H1 (cell line): Measurements from ENCODE around the gene STPG1. TPM values are rescaled to one million over a fixed set of nuclear protein-coding genes. Genes with fewer than 3 reads are reported as not detected.

Experiments used
- CTCF ChIA-PET: fragments of 300-600 bp; sonication (Branson Sonifier 250); formaldehyde crosslinking; loops from one replicate; lab custom pipeline; 2021; ENCODE audit not compliant: partially characterized antibody; lab: Charles Lee
- POLR2A ChIA-PET: fragments of 300-600 bp; sonication (Branson Sonifier 250); formaldehyde crosslinking; loops from one replicate; lab custom pipeline; 2021; ENCODE audit warnings: inconsistent platforms; ENCODE audit not compliant: partially characterized antibody; lab: Charles Lee
- DNase-seq, 2 experiments: peaks; one replicate each; pipeline versions ENCODE4 v3.0.0 to v3.0.0-alpha.2; 2010 to 2022; ENCODE audit warnings: low spot score in 2 of 2, low read depth in 1 of 2, mixed read lengths in 1 of 2
- FAIRE-seq: peaks from 2 replicates; lab custom pipeline; 2011; peaks lifted over from hg19 to GRCh38; lab: Jason Lieb, UNC
- H2AFZ ChIP-seq: 2 replicates; pipeline ENCODE4 v1.8.1; 2012; ENCODE audit warnings: low read length, inconsistent platforms
- H2AK5ac ChIP-seq: 2 replicates; pipeline ENCODE4 v1.6.1; 2013; ENCODE audit warnings: low read depth, low read length
- H2BK120ac ChIP-seq: replicated peaks from 2 replicates; pipeline ENCODE3; 2013; ENCODE audit warnings: low read depth, low read length, inconsistent platforms
- H2BK12ac ChIP-seq: 2 replicates; pipeline ENCODE4 v1.6.1; 2013; ENCODE audit warnings: low read depth, low read length
- H2BK15ac ChIP-seq: 2 replicates; pipeline ENCODE4 v1.6.1; 2013; ENCODE audit warnings: low read length
- H2BK20ac ChIP-seq: 2 replicates; pipeline ENCODE4 v1.6.1; 2013; ENCODE audit warnings: low read length
- H2BK5ac ChIP-seq: 2 replicates; pipeline ENCODE4 v1.6.1; 2013; ENCODE audit warnings: low read depth, low read length
- H3K14ac ChIP-seq: 2 replicates; pipeline ENCODE4 v1.6.1; 2013; ENCODE audit warnings: inconsistent platforms; ENCODE audit not compliant: insufficient read length
- H3K18ac ChIP-seq: 2 replicates; pipeline ENCODE4 v1.6.1; 2013; ENCODE audit warnings: low read length; ENCODE audit errors: extremely low read depth
- H3K23ac ChIP-seq: 2 replicates; pipeline ENCODE4 v1.6.1; 2013; ENCODE audit warnings: inconsistent platforms; ENCODE audit not compliant: insufficient read length
- H3K23me2 ChIP-seq: 2 replicates; pipeline ENCODE4 v1.6.1; 2013; ENCODE audit warnings: low read depth, low read length
- H3K27ac ChIP-seq: 2 replicates; pipeline ENCODE4 v1.6.1; 2011; ENCODE audit warnings: low read depth, low read length, inconsistent platforms
- H3K27me3 ChIP-seq, 4 experiments: replicated peaks in 1 of 4; 1 replicate in 1 of 4; 2 replicates in 3 of 4; pipeline versions ENCODE4 v1.6.1 to v1.8.1; 2011 to 2013; ENCODE audit warnings: low read length in 3 of 4, mild to moderate bottlenecking in 3 of 4, inconsistent platforms in 2 of 4, mixed read lengths in 2 of 4, moderate library complexity in 1 of 4; ENCODE audit not compliant: control insufficient read depth in 3 of 4, insufficient read depth in 3 of 4; ENCODE audit errors: extremely low read depth in 1 of 4
- H3K36me3 ChIP-seq, 4 experiments: 2 replicates each; pipeline versions ENCODE4 v1.6.1 to v1.8.1; 2011 to 2013; ENCODE audit warnings: mild to moderate bottlenecking in 4 of 4, low read length in 3 of 4, moderate library complexity in 2 of 4, control low read depth in 1 of 4, inconsistent platforms in 1 of 4; ENCODE audit not compliant: insufficient read depth in 4 of 4, control insufficient read depth in 2 of 4
- H3K4ac ChIP-seq: replicated peaks from 2 replicates; pipeline ENCODE3; 2013; ENCODE audit warnings: low read length, low read depth, mixed read lengths, inconsistent platforms; ENCODE audit not compliant: insufficient read length
- H3K4me1 ChIP-seq, 4 experiments: replicated peaks in 1 of 4; 1 replicate in 1 of 4; 2 replicates in 3 of 4; pipeline versions ENCODE4 v1.6.1 to v1.8.1; 2011 to 2013; ENCODE audit warnings: low read length in 3 of 4, inconsistent platforms in 2 of 4, mixed read lengths in 1 of 4; ENCODE audit not compliant: insufficient read depth in 4 of 4, control insufficient read depth in 3 of 4
- H3K4me2 ChIP-seq, 2 experiments: 2 replicates each; pipeline versions ENCODE4 v1.6.1 to v1.8.1; 2011 to 2013; ENCODE audit warnings: low read depth in 2 of 2, low read length in 2 of 2, control low read depth in 1 of 2, inconsistent platforms in 1 of 2, mild to moderate bottlenecking in 1 of 2; ENCODE audit not compliant: insufficient read depth in 1 of 2
- H3K4me3 ChIP-seq, 4 experiments: fragments of 200-600, 300-600 bp in 1 of 4; sonication (generic), shearing (Covaris generic), sonication (Bioruptor Twin) in 1 of 4; 2 replicates each; pipeline versions ENCODE4 v1.5.1 to v1.8.1; 2011 to 2016; ENCODE audit warnings: low read length in 4 of 4, low read depth in 3 of 4, control low read depth in 2 of 4, inconsistent platforms in 2 of 4, mild to moderate bottlenecking in 2 of 4, mixed read lengths in 1 of 4, moderate library complexity in 1 of 4; ENCODE audit not compliant: insufficient read depth in 2 of 4; ENCODE audit errors: extremely low read depth in 1 of 4
- H3K56ac ChIP-seq: replicated peaks from 2 replicates; pipeline ENCODE3; 2013; ENCODE audit warnings: low read depth, mild to moderate bottlenecking, mixed read lengths, low read length, inconsistent platforms; ENCODE audit not compliant: insufficient read length
- H3K79me1 ChIP-seq: 2 replicates; pipeline ENCODE4 v1.6.1; 2013; ENCODE audit warnings: low read depth, low read length, control low read depth
- H3K79me2 ChIP-seq, 2 experiments: 2 replicates each; pipeline versions ENCODE4 v1.6.1 to v1.8.1; 2012 to 2013; ENCODE audit warnings: low read length in 2 of 2, mild to moderate bottlenecking in 2 of 2, inconsistent platforms in 1 of 2; ENCODE audit not compliant: insufficient read depth in 2 of 2, control insufficient read depth in 1 of 2
- H3K9ac ChIP-seq, 4 experiments: replicated peaks in 1 of 4; 1 replicate in 1 of 4; 2 replicates in 3 of 4; pipeline versions ENCODE4 v1.6.1 to v1.8.1; 2011 to 2013; ENCODE audit warnings: low read depth in 3 of 4, low read length in 3 of 4, control low read depth in 2 of 4, mild to moderate bottlenecking in 2 of 4, moderate library complexity in 2 of 4, inconsistent platforms in 1 of 4; ENCODE audit errors: extremely low read depth in 1 of 4
- H3K9me3 ChIP-seq, 2 experiments: 2 replicates each; pipeline versions ENCODE4 v1.6.1 to v1.8.1; 2012 to 2013; ENCODE audit warnings: mild to moderate bottlenecking in 2 of 2, moderate library complexity in 2 of 2, control low read depth in 1 of 2, inconsistent platforms in 1 of 2, low read depth in 1 of 2, low read length in 1 of 2, mixed read lengths in 1 of 2; ENCODE audit not compliant: insufficient read depth in 2 of 2
- H4K20me1 ChIP-seq, 2 experiments: replicated peaks in 1 of 2; 2 replicates each; pipeline versions ENCODE3 to v1.8.1; 2011 to 2013; ENCODE audit warnings: inconsistent platforms in 2 of 2, low read length in 2 of 2, mild to moderate bottlenecking in 1 of 2; ENCODE audit not compliant: insufficient read depth in 2 of 2, control insufficient read depth in 1 of 2
- H4K5ac ChIP-seq: 2 replicates; pipeline ENCODE4 v1.6.1; 2013; ENCODE audit warnings: low read length, low read depth, mixed read lengths, inconsistent platforms; ENCODE audit not compliant: insufficient read length
- H4K8ac ChIP-seq: 2 replicates; pipeline ENCODE4 v1.8.0; 2013; ENCODE audit warnings: mild to moderate bottlenecking, moderate library complexity, low read length, inconsistent platforms; ENCODE audit not compliant: insufficient read depth; ENCODE audit errors: extremely low read depth
- H4K91ac ChIP-seq: replicated peaks from 2 replicates; pipeline ENCODE3; 2013; ENCODE audit warnings: low read length, mixed read lengths, inconsistent platforms; ENCODE audit not compliant: insufficient read length
- CEBPB ChIP-seq: IDR thresholded peaks from 2 replicates; pipeline ENCODE4 v1.6.1; 2012; ENCODE audit warnings: low read depth, low read length
- CHD1 ChIP-seq: IDR thresholded peaks from 2 replicates; pipeline ENCODE4 v1.6.1; 2012; ENCODE audit warnings: low read depth, low read length, improper control_type of control experiment
- CREB1 ChIP-seq: IDR thresholded peaks from 2 replicates; pipeline ENCODE4 v1.6.1; 2012; ENCODE audit warnings: inconsistent platforms
- CTBP2 ChIP-seq: IDR thresholded peaks from 2 replicates; pipeline ENCODE4 v1.7.0; 2011; ENCODE audit warnings: borderline replicate concordance, mild to moderate bottlenecking, moderate library complexity, mixed read lengths, low read length; ENCODE audit not compliant: insufficient read depth, insufficient read length
- EGR1 ChIP-seq: IDR thresholded peaks from 2 replicates; pipeline ENCODE4 v1.6.1; 2011; ENCODE audit warnings: low read depth, low read length, borderline replicate concordance
- FOSL1 ChIP-seq: IDR thresholded peaks from 2 replicates; pipeline ENCODE4 v1.6.1; 2011; ENCODE audit warnings: mild to moderate bottlenecking, low read depth, low read length, moderate library complexity; ENCODE audit not compliant: insufficient read depth
- GABPA ChIP-seq: IDR thresholded peaks from 2 replicates; pipeline ENCODE4 v1.6.1; 2011; ENCODE audit warnings: mild to moderate bottlenecking, low read length, moderate library complexity, borderline replicate concordance; ENCODE audit not compliant: insufficient read depth
- JUND ChIP-seq: IDR thresholded peaks from 2 replicates; pipeline ENCODE4 v1.6.1; 2011; ENCODE audit warnings: mild to moderate bottlenecking, improper control_type of control experiment, low read length
- KDM1A ChIP-seq: fragments of 200-600, 300-600 bp; sonication (generic); IDR thresholded peaks from 2 replicates; pipeline ENCODE4 v1.7.1; 2016; ENCODE audit warnings: mild to moderate bottlenecking, low read length, borderline replicate concordance
- KDM4A ChIP-seq: IDR thresholded peaks from one replicate; pipeline ENCODE4 v1.7.1; 2012; ENCODE audit warnings: low read depth, mild to moderate bottlenecking, moderate library complexity, low read length, inconsistent platforms; ENCODE audit not compliant: severe bottlenecking
- KDM5A ChIP-seq: fragments of 200-600 bp; IDR thresholded peaks from 2 replicates; pipeline ENCODE4 v1.7.1; 2012; ENCODE audit warnings: mild to moderate bottlenecking, low read length, inconsistent platforms, mixed read lengths
- POU5F1 ChIP-seq: IDR thresholded peaks from 2 replicates; pipeline ENCODE4 v1.6.1; 2011; ENCODE audit warnings: low read depth, mild to moderate bottlenecking, low read length, moderate library complexity
- YY1 ChIP-seq: IDR thresholded peaks from 2 replicates; pipeline ENCODE4 v1.6.1; 2011; ENCODE audit warnings: low read depth, mild to moderate bottlenecking, low read length
- WGBS, 2 experiments: shearing (Covaris generic) in 1 of 2; methylation state at CpG; one replicate each; pipeline versions ENCODE4 v1.1.6 to v1.1.7; 2013 to 2015; ENCODE audit warnings: low lambda C conversion rate in 2 of 2, mixed read lengths in 2 of 2, inconsistent platforms in 1 of 2, low coverage in 1 of 2, missing lambda C conversion rate in 1 of 2; ENCODE audit not compliant: insufficient replicate concordance in 2 of 2, insufficient coverage in 1 of 2, insufficient read length in 1 of 2; ENCODE audit errors: extremely low coverage in 1 of 2, missing lambda C conversion rate in 1 of 2; 5-methylcytosine and 5-hydroxymethylcytosine counted together
- polyA plus RNA-seq, 7 experiments: library from polyadenylated mRNA; depleted of rRNA in 3 of 7; stranded (reverse) in 5 of 7; unstranded in 2 of 7; fragments of >200 nt in 5 of 7; fragments of 200-250 nt in 2 of 7; gene quantifications; 1 replicate in 5 of 7; 2 replicates in 1 of 7; 4 replicates in 1 of 7; pipeline versions ENCODE4 v1.2.1 to v1.2.3, GENCODE V29; 2011 to 2013; ENCODE audit warnings: missing spikeins in 2 of 7, mixed read lengths in 2 of 7
- total RNA-seq: library from RNA; stranded (reverse); fragmentation: NEBNext Ultra II Directional; extraction: Animal tissue kit (Norgen Biotek cat#: 25700); gene quantifications from 2 replicates; pipeline ENCODE4 v1.2.1, GENCODE V29; 2021

The STPG1 gene
- total and polyA plus RNA-seq, 2 of the 8 experiments (the other 6 are each of a cell fraction or from before 2014, with no cell fraction given): 10.3 to 11.2 TPM

- ChIA-PET CTCF (interaction anchor here (0.7 to 7.8 kb wide), 7 partner anchors 10 to 119 kb away, joined by 3 to 60 read pairs (median 3); no protein-coding TSS in a partner anchor), POLR2A (interaction anchor here (0.7 to 1.8 kb wide), 4 partner anchors 10 to 29 kb away, joined by 3 to 4 read pairs (median 4); no protein-coding TSS in a partner anchor)
- H2BK15ac ChIP-seq: no peak overlapping the region
- no peak overlapping the region for H2BK20ac ChIP-seq
- H4K20me1 ChIP-seq: no peaks in the 10 kb centered on the region
- peaks cover 0 to 42% (median 37%) of the 10 kb centered on the region in 4 experiments; a peak in 6 of 7 replicates for H3K27me3 ChIP-seq
- no peak overlapping the region for H2AK5ac ChIP-seq
- H4K5ac ChIP-seq: no peak overlapping the region
- 52% methylated on average over 5 of the region's 5 CpGs; no CpG with 5 or more reads in 1 of the 2 experiments for WGBS, 2 experiments
- no peaks in the 10 kb centered on the region for H3K36me3 ChIP-seq
- no peak overlapping the region for H3K56ac ChIP-seq
- no peak overlapping the region for H3K4ac ChIP-seq
- no peaks in the 10 kb centered on the region for H3K79me2 ChIP-seq
- no peak overlapping the region for H3K23ac ChIP-seq
- no peaks in the 10 kb centered on the region for H3K9me3 ChIP-seq
- H4K8ac ChIP-seq: no peak overlapping the region
- no peak overlapping the region for H4K91ac ChIP-seq
- FAIRE-seq (no peak), DNase-seq (no peak)
- peak overlapping the region; percentile 88 to 94; a peak in 3 of 4 replicates for H3K4me2 ChIP-seq
- peak overlapping the region in 3 of 4 experiments; percentile 59 to 75 (median 60); a peak in 4 of 8 replicates for H3K4me3 ChIP-seq
- no peak overlapping the region for H3K18ac ChIP-seq
- no peak overlapping the region for H3K14ac ChIP-seq
- no peak overlapping the region; a peak in 1 of 7 replicates for H3K9ac ChIP-seq
- peak overlapping the region; percentile 51; the same call in 1 of the 2 replicates for H2BK12ac ChIP-seq
- peaks cover 15% of the 10 kb centered on the region; the same call in 1 of the 2 replicates for H3K23me2 ChIP-seq
- H3K27ac ChIP-seq: no peak overlapping the region
- H2BK5ac ChIP-seq: no peak overlapping the region
- H3K79me1 ChIP-seq: no peaks in the 10 kb centered on the region
- no peak overlapping the region for H2AFZ ChIP-seq
- no peak overlapping the region for H2BK120ac ChIP-seq
- peaks cover 8 to 22% (median 13%) of the 10 kb centered on the region in 4 experiments for H3K4me1 ChIP-seq
- TF ChIP-seq KDM1A: no peak
- no peak for TF ChIP-seq CREB1
- no peak for TF ChIP-seq CEBPB
- TF ChIP-seq FOSL1: no peak
- no peak for TF ChIP-seq POU5F1
- TF ChIP-seq YY1: peak; percentile 43; the same call in 1 of the 2 replicates
- TF ChIP-seq JUND: no peak
- no peak for TF ChIP-seq GABPA
- no peak for TF ChIP-seq CHD1
- TF ChIP-seq KDM4A: peak; percentile 10
- no peak for TF ChIP-seq EGR1
- TF ChIP-seq CTBP2: no peak
- TF ChIP-seq KDM5A: no peak
Measured at GRCh38 chr1:24318615-24319311, 94.8 kb downstream of the STPG1 start.
